ENCODE data around the gene NGEF.
A peak's percentile ranks its signal among the peaks of the same experiment; 100 is the strongest.

Gene NGEF

GRCh38 chr2:232876161-232876977, 136.7 kb downstream of the NGEF start:
- peak in 1 of 2 experiments; percentile 52 for DNase-seq (ENCODE audit: low read depth in 1 of 2, low spot score in 1 of 2)
- Histone ChIP-seq H3K27ac (replicated peaks) (no peak overlapping the region), H3K27me3 (ENCODE audit: insufficient read depth, poor library complexity, severe bottlenecking) (no peaks in the 10 kb centered on the region), H3K4me3 (replicated peaks; ENCODE audit: insufficient read depth, low read length) (peak overlapping the region; percentile 68)
- TF ChIP-seq GABPA (IDR thresholded peaks at IDR 0.05; ENCODE audit: low read depth): no peak
- TF ChIP-seq, protein P1, sequence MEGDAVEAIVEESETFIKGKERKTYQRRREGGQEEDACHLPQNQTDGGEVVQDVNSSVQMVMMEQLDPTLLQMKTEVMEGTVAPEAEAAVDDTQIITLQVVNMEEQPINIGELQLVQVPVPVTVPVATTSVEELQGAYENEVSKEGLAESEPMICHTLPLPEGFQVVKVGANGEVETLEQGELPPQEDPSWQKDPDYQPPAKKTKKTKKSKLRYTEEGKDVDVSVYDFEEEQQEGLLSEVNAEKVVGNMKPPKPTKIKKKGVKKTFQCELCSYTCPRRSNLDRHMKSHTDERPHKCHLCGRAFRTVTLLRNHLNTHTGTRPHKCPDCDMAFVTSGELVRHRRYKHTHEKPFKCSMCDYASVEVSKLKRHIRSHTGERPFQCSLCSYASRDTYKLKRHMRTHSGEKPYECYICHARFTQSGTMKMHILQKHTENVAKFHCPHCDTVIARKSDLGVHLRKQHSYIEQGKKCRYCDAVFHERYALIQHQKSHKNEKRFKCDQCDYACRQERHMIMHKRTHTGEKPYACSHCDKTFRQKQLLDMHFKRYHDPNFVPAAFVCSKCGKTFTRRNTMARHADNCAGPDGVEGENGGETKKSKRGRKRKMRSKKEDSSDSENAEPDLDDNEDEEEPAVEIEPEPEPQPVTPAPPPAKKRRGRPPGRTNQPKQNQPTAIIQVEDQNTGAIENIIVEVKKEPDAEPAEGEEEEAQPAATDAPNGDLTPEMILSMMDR (IDR thresholded peaks at IDR 0.05; ENCODE audit: insufficient read depth, low read length): peak; percentile 17
- TF ChIP-seq, protein P2, sequence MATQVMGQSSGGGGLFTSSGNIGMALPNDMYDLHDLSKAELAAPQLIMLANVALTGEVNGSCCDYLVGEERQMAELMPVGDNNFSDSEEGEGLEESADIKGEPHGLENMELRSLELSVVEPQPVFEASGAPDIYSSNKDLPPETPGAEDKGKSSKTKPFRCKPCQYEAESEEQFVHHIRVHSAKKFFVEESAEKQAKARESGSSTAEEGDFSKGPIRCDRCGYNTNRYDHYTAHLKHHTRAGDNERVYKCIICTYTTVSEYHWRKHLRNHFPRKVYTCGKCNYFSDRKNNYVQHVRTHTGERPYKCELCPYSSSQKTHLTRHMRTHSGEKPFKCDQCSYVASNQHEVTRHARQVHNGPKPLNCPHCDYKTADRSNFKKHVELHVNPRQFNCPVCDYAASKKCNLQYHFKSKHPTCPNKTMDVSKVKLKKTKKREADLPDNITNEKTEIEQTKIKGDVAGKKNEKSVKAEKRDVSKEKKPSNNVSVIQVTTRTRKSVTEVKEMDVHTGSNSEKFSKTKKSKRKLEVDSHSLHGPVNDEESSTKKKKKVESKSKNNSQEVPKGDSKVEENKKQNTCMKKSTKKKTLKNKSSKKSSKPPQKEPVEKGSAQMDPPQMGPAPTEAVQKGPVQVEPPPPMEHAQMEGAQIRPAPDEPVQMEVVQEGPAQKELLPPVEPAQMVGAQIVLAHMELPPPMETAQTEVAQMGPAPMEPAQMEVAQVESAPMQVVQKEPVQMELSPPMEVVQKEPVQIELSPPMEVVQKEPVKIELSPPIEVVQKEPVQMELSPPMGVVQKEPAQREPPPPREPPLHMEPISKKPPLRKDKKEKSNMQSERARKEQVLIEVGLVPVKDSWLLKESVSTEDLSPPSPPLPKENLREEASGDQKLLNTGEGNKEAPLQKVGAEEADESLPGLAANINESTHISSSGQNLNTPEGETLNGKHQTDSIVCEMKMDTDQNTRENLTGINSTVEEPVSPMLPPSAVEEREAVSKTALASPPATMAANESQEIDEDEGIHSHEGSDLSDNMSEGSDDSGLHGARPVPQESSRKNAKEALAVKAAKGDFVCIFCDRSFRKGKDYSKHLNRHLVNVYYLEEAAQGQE (IDR thresholded peaks at IDR 0.05; ENCODE audit: insufficient replicate concordance, low read depth): no peak

DNA sequence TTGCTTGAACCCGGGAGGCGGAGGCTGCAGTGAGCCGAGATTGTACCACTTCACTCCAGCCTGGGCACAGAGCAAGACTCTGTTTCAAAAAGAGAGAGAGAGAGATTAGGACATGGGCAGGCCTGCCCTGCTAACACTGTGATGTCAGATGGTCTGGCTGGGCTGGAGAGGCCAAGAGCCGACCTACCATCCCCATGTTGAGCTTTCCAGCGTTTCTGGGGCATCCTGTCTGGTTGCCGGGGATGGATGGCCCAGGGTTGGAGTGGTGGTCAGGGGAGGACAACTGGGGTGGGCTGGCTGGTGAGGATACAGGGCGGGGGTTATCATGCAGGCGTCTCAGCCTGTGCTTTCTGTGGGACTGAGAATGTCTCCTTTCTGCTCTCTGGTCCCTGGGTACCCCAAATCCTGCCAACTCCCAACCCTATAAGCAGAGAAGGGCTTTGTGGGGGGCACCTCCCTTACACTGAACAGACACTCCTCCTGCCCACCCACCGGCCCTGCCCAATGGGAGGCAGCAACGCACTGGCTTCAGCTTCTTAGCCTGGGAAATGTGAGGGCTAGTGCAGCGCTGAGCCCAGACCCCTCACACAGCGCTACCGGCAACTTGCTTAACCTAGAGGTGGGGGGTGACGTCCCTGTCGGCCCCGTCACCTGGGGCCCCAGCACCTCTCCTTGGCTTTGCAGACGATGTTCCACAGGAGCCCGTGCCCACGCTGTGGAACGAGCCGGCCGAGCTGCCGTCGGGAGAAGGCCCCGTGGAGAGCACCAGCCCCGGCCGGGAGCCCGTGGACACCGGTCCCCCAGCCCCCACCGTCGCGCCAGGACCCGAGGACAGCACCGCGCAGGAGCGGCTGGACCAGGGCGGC, 137.6 kb downstream of the NGEF start:
- no peak overlapping the region for H3K27ac ChIP-seq (replicated peaks)
- H3K4me3 ChIP-seq (replicated peaks; ENCODE audit: insufficient read depth, low read length): peak overlapping the region; percentile 68
- no peak for DNase-seq (ENCODE audit: low read depth in 1 of 2, low spot score in 1 of 2)
- TF ChIP-seq GABPA (IDR thresholded peaks at IDR 0.05; ENCODE audit: low read depth) (no peak), SPI1 (IDR thresholded peaks at IDR 0.05; ENCODE audit: borderline replicate concordance, low read depth) (no peak), POLR2AphosphoS5 (IDR thresholded peaks at IDR 0.05; ENCODE audit: low read depth) (no peak)
- TF ChIP-seq, protein P1 (IDR thresholded peaks at IDR 0.05; ENCODE audit: insufficient read depth, low read length): no peak
- TF ChIP-seq, protein P2 (IDR thresholded peaks at IDR 0.05; ENCODE audit: insufficient replicate concordance, low read depth): no peak
- H3K27me3 ChIP-seq (ENCODE audit: insufficient read depth, poor library complexity, severe bottlenecking): no peaks in the 10 kb centered on the region

- H3K27me3 ChIP-seq (ENCODE audit: insufficient read depth, poor library complexity, severe bottlenecking): no peaks in the 10 kb centered on the region
- H3K27ac ChIP-seq (replicated peaks): no peak overlapping the region
Measured at GRCh38 chr2:232874677-232875223, 138.3 kb downstream of the NGEF start.

More at GRCh38 chr2:232874677-232875223, 138.3 kb downstream of the NGEF start:
- TF ChIP-seq, protein P2 (IDR thresholded peaks at IDR 0.05; ENCODE audit: insufficient replicate concordance, low read depth): no peak
- TF ChIP-seq, protein P1 (IDR thresholded peaks at IDR 0.05; ENCODE audit: insufficient read depth, low read length): no peak
- TF ChIP-seq SPI1 (IDR thresholded peaks at IDR 0.05; ENCODE audit: borderline replicate concordance, low read depth): no peak
- TF ChIP-seq GABPA (IDR thresholded peaks at IDR 0.05; ENCODE audit: low read depth): no peak
- TF ChIP-seq POLR2AphosphoS5 (IDR thresholded peaks at IDR 0.05; ENCODE audit: low read depth): no peak
- no peak overlapping the region for H3K4me3 ChIP-seq (replicated peaks; ENCODE audit: insufficient read depth, low read length)
- no peak for DNase-seq (ENCODE audit: low read depth in 1 of 2, low spot score in 1 of 2)
